Measurements from ENCODE around the gene AGFG2.
"Not testable (repeated sequence)": the region's sequence is repeated elsewhere in the genome, so short reads cannot be mapped to it uniquely, and the experiment has no call there.

AGFG2 gene

DNA sequence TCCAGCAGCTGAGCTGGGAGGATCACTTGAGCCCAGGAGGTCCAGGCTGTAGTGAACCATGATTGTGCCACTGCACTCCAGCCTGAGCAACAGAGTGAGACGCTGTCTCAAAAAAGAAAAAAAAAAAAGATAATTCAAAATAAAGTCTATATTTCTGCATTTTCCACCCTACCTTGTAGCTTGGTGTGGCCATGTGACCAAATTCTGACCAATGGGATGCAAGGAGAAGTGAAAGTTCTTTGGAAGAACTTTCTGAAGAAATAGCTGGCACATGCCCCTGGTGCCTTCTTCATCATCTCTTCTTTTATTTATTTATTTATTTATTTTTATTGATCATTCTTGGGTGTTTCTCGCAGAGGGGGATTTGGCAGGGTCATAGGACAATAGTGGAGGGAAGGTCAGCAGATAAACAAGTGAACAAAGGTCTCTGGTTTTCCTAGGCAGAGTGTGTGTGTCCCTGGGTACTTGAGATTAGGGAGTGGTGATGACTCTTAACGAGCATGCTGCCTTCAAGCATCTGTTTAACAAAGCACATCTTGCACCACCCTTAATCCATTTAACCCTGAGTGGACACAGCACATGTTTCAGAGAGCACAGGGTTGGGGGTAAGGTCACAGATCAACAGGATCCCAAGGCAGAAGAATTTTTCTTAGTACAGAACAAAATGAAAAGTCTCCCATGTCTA, 17.0 kb upstream of the AGFG2 start:
- not testable (repeated sequence) for DNase-seq

DNA sequence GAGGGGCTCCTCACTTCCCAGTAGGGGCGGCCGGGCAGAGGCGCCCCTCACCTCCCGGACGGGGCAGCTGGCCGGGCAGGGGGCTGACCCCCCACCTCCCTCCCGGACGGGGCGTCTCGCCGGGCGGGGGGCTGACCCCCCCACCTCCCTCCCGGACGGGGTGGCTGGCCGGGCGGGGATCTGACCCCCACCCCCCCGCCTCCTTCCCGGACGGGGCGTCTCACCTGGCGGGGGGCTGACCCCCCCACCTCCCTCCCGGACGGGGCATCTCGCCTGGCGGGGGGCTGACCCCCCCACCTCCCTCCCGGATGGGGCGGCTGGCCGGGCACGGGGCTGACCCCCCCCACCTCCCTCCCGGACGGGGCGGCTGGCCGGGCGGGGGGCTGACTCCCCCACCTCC, 15.8 kb upstream of the AGFG2 start:
- not testable (repeated sequence) for DNase-seq

- not testable (repeated sequence) for DNase-seq
Observed at GRCh38 chr7:100528108-100528866, 10.7 kb upstream of the AGFG2 start.

GRCh38 chr7:100532165-100533022, 6.6 kb upstream of the AGFG2 start:
- no peak for DNase-seq

- not testable (repeated sequence) for DNase-seq
Observed at GRCh38 chr7:100535982-100536381, 3.0 kb upstream of the AGFG2 start.

DNA sequence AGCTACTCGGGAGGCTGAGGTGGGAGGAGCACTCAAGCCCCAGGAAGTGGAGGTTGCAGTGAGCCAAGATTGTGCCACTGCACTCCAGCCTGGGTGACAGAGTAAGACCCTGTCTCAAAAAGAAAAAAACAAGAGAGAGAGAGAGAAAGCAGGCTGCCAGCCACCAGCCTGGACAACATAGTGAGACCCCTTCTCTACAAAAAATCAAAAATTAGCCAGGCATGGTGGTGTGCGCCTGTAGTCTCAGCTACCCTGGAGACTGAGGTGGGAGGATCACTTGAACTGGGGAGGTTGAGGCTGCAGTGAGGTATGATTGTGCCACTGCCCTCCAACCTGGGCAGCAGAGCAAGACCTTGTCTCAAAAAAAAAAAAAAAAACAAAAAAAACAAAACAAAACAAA, 2.3 kb upstream of the AGFG2 start:
- DNase-seq = not testable (repeated sequence)

DNA sequence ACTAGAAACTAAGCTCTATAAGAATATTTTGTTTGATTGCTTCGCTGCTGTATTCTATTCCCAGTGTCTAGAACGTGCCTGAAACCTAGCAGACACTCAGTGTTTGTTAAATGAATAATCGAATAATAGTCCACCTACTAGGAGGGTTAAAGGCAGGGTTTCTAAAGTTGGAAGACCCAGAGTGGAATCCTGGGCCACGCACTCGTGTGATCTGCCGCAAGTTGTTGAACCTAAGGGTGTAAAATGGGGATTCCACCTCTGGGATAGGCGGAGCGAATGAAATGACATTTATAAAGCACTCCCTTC, 702 bp upstream of the AGFG2 start:
- DNase-seq = no peak

- DNase-seq = no peak
Observed at GRCh38 chr7:100539436-100540006, 518 bp downstream of the AGFG2 start.

DNA sequence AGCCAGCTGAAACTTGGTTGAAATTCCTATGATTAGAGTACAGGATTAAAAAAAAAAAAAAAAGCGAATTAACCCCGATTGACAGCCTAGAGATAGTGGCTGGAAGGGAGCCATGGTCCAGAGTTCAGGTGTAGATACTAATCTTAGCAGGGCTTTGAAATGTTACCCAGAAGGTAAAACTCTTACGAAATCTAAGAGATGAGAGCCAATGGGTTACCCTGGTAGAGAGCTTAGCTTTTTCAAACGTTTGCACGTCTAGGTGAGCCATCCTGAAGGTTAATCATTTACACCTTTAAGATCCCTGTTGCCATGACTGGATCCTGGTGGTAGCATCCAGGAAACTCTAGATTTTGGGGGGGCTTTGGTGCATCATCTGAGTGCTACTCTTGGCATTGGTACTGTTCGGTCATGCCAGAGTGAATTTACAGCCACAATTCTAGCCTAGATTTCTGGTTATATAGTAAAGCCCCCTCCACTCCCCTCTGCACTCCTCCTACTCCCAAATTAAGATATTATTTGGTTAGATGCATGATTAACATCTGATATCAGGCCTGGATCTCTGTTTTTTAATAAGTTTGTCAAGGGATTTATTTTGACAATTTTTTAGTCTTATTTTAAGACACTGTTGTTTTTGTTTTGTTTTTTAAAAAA, 1.2 kb downstream of the AGFG2 start:
- DNase-seq = no peak

DNA sequence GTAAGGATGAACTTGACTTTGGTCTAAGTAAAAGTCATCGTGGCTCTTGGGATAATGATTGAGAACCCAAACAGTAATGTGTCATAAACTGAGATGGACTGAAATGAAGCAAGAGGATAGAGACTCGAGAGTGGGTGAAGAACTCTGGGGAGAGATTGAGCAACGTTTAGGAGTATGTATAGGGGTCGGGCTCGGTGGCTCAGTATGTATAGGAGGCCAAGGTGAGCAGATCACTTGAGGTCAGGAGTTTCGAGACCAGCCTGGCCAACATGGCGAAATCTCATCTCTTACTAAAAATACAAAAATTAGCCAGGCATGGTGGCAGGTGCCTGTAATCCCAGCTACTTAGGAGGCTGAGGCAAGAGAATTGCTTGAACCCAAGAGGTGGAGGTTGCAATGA, 2.3 kb downstream of the AGFG2 start:
- DNase-seq = not testable (repeated sequence)

DNA sequence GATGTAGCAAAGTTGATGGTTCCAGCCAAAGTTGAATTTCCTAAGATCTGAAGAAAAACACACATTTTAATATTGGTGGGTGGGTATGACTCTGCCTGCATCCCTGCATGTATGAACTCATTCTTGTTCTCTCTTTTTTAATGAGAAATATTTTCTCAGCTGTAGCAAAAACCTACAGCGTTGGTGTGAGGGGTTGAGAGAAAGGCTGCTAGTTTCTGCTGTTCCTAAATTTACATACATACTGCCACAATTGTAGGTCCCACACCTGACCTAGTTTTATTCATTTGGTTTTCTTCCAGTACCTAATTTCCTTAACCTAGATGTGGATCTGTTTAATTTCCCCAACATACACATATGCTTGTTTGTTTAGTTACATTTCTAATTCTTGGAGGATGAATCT, 4.6 kb downstream of the AGFG2 start:
- DNase-seq = no peak

GRCh38 chr7:100544386-100544785, 5.4 kb downstream of the AGFG2 start:
- no peak for DNase-seq

- DNase-seq = no peak
Observed at GRCh38 chr7:100544967-100545359, 6.0 kb downstream of the AGFG2 start.

- DNase-seq = no peak
Observed at GRCh38 chr7:100545360-100546128, 6.5 kb downstream of the AGFG2 start.

GRCh38 chr7:100546129-100546925, 7.3 kb downstream of the AGFG2 start:
- DNase-seq = no peak

GRCh38 chr7:100546926-100547800, 8.2 kb downstream of the AGFG2 start:
- no peak for DNase-seq

- no peak for DNase-seq
Observed at GRCh38 chr7:100547872-100548271, 8.9 kb downstream of the AGFG2 start.

- DNase-seq = not testable (repeated sequence)
Observed at GRCh38 chr7:100548446-100548845, 9.4 kb downstream of the AGFG2 start.

GRCh38 chr7:100552532-100552931, 13.5 kb downstream of the AGFG2 start:
- no peak for DNase-seq

DNA sequence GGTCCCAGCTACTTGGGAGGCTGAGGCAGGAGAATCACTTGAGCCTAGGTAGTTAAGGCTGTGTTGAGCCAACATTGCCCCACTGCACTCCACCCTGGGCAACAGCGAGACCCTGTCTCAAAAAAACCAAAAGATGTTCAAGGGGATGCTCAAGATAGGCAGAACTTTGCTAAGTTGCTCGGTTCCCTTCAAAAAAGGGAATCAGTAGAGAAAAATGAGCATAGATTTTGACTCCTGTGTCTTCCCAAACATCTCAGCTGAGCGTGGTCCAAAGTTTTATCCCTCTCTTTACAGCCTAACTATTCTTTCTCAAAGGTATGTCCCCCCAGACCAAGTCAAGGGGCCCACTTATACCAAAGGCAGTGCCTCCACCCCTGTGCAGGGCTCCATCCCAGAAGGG, 14.0 kb downstream of the AGFG2 start:
- no peak for DNase-seq

Measured in cerebellar nuclear complex (tissue), 1 donor.